Measurements from ENCODE around the gene GRK1.

Gene GRK1

GRCh38 chr13:113775451-113776145 is 108.6 kb downstream of the GRK1 start:
- DNase-seq (ENCODE audit: low spot score) = no peak

GRCh38 chr13:113776231-113777125 is 109.5 kb downstream of the GRK1 start:
- DNase-seq (ENCODE audit: low spot score) = no peak

GRCh38 chr13:113777311-113778260 is 110.6 kb downstream of the GRK1 start:
- no peak for DNase-seq (ENCODE audit: low spot score)

- no peak for DNase-seq (ENCODE audit: low spot score)
Measured at GRCh38 chr13:113781571-113781970, 114.6 kb downstream of the GRK1 start.

GRCh38 chr13:113782472-113782871 is 115.5 kb downstream of the GRK1 start:
- DNase-seq (ENCODE audit: low spot score) = no peak

- DNase-seq (ENCODE audit: low spot score) = no peak
Measured at GRCh38 chr13:113783200-113783881, 116.3 kb downstream of the GRK1 start.

- no peak for DNase-seq (ENCODE audit: low spot score)
Measured at GRCh38 chr13:113783966-113784644, 117.1 kb downstream of the GRK1 start.

GRCh38 chr13:113784645-113785024 is 117.6 kb downstream of the GRK1 start:
- DNase-seq (ENCODE audit: low spot score) = no peak

- DNase-seq (ENCODE audit: low spot score) = peak; percentile 86
Measured at GRCh38 chr13:113785051-113786010, 118.3 kb downstream of the GRK1 start.

GRCh38 chr13:113786262-113786841 is 119.3 kb downstream of the GRK1 start:
- no peak for DNase-seq (ENCODE audit: low spot score)
